SU-DHL-6 (cell line): ENCODE measurements around the gene PPP2R2B.

ENCODE experiments used
- EZH2phosphoT487 ChIP-seq: fragments of 200-600 bp; sonication (generic), shearing (Covaris generic); conservative IDR thresholded peaks from 2 replicates; pipeline ENCODE4 v1.6.1; 2018; ENCODE audit warnings: mild to moderate bottlenecking, antibody characterized with exemption, low read length, moderate library complexity, mixed read lengths
- TF ChIP-seq, protein P1 (sequence below): fragments of 200-600 bp; sonication (generic); IDR thresholded peaks from one replicate; pipeline ENCODE4 v1.5.1; 2017; ENCODE audit warnings: antibody characterized with exemption, mild to moderate bottlenecking, low read length, moderate library complexity; ENCODE audit not compliant: insufficient read depth, poor library complexity, severe bottlenecking

DNA sequence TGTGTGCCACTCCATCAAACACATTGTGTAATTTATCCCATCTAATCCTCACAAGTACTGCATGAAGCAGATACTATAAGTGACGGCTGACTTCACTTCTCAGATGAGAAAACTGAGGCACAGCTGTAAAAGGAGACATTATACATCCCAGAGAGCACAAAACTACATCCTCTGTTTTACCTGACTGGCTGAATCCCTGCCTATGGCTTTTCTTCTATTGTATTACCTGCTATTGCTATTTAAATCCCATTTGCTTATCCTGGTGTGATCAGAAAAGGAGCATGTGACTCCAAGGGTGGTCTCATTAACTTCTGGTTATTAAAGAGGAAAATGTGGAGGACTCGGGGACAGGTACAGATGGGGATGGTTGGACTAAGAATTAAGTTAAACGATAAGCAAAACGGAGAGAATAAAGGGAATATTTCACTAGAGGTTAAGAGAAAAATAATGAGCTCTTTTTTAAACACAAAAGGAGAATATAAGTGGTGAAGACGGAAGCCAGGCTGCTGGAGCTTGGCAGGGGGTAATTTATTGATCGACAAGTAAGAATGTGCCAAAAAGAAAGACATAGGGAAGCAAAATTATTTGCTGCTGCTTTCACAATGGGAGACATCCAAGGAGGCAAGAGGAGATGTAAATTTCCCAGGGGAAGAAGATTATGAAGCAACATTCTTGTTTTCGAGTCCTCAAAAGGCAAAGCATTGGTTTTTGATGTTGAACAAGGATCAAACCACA lies 206.8 kb downstream of the PPP2R2B start:
- TF ChIP-seq, protein P1, sequence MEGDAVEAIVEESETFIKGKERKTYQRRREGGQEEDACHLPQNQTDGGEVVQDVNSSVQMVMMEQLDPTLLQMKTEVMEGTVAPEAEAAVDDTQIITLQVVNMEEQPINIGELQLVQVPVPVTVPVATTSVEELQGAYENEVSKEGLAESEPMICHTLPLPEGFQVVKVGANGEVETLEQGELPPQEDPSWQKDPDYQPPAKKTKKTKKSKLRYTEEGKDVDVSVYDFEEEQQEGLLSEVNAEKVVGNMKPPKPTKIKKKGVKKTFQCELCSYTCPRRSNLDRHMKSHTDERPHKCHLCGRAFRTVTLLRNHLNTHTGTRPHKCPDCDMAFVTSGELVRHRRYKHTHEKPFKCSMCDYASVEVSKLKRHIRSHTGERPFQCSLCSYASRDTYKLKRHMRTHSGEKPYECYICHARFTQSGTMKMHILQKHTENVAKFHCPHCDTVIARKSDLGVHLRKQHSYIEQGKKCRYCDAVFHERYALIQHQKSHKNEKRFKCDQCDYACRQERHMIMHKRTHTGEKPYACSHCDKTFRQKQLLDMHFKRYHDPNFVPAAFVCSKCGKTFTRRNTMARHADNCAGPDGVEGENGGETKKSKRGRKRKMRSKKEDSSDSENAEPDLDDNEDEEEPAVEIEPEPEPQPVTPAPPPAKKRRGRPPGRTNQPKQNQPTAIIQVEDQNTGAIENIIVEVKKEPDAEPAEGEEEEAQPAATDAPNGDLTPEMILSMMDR, result no peak
- TF ChIP-seq EZH2phosphoT487, result no peak
